HG03139 (cell line): ENCODE data around the gene MAGEB5.
"Not testable (repeated sequence)": the region's sequence is repeated elsewhere in the genome, so short reads cannot be mapped to it uniquely, and the experiment has no call there.

Experiments
- ATAC-seq: cut with Tn5 transposase; IDR thresholded peaks from one replicate; pipeline ENCODE4 v1.9.1; 2021; ENCODE audit not compliant: unreplicated experiment

MAGEB5 gene, protein sequence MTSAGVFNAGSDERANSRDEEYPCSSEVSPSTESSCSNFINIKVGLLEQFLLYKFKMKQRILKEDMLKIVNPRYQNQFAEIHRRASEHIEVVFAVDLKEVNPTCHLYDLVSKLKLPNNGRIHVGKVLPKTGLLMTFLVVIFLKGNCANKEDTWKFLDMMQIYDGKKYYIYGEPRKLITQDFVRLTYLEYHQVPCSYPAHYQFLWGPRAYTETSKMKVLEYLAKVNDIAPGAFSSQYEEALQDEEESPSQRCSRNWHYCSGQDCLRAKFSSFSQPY

DNA sequence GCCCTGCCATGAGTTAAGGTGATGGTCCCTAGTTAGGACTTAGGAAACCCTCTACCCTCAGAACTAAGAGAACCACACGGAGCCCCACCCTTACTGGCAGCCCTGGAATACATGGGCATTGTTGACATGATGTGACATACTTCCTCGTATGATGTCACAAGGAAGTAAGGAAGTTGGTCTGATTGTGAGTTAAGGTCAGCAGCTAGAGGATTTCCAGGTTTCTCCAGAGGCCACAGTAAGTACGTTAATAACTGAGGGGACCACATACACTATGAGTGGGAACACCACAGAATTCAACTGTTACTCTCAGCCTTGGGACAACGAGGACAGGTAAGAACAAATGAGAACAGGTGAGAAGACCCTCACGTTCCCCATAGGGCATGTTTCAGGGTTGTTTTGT, at the start of gene MAGEB5:
TSS of gene MAGEB5 (plus strand) at position 301 of the 400 bp plus-strand sequence. CDS start 1,133 bp downstream, outside the sequence.
- no peak for ATAC-seq

DNA sequence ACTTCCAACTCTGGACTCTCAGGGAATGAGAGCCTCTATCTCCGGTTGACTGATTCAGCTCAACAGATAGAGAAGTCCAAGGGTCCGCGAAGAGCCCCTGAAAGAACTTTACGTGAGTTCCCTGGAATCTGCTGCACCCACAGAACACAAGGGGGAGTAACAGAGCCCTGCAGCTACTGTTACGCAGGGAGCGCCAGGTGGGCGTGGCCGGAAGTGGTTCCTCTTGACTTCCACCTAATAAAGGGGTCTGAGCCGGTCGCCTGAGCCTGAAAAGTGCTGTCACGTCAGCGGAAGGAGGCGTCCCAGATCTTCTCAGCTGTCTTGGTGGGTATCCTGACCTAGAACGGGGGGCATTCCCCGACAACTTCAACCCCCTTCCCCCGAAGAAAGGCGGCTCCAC, 23.8 kb upstream of the MAGEB5 start, which contains the start of gene MAGEB6:
TSS of gene MAGEB6 (plus strand) at position 237 of the 400 bp plus-strand sequence. CDS start 1,407 bp downstream, outside the sequence.
- no peak for ATAC-seq

DNA sequence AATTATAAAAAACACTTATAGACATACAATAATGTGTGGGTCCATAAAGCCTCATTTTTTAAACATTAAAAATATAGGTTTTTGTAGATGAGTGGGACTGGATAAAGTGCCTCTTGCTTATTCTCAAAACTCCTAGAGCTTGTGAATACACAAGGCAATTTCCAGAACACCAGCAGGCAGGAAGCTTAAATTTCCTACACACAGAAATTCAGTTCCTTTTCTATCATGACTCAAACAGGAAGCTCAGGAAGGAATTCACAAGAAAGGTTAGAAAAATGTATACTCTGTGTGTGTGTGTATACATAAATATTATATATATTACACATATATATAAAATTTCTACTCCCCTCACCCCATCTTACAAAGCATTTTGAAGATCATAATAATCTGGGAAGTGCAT, 12.4 kb upstream of the MAGEB5 start:
- no peak for ATAC-seq

DNA sequence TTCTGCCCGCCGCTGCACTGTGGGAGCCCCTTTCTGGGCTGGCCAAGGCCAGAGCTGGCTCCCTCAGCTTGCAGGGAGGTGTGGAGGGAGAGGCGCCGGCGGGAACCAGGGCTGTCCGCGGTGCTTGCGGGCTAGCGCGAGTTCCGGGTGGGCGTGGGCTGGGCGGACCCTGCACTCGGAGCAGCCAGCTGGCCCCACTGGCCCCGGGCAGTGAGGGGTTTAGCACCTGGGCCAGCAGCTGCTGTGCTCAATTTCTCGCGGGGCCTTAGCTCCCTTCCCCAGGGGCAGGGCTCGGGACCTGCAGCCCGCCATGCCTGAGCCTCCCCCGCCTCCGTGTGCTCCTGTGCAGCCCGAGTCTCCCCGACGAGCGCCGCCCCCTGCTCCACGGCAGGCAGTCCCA, 11.3 kb upstream of the MAGEB5 start:
- ATAC-seq: not testable (repeated sequence)

DNA sequence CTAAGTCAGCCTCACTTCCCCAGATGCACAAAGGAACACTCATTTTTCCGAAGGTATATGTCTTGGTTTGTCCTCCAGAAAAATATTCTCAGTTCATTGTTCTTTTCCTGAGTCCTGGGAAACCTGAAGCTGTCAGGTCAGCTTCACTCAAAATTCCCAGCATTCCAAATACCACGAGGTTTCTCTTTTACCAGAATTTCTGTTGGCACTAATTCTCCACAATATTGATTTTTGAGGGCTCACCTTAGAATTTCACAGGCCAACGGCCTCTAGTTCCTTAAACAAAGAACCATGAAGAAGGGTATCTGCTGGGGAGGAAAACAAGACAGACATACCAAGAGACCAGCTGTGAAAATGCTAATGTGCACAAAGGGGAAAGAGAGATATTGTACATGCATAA, 8.0 kb upstream of the MAGEB5 start:
- ATAC-seq: no peak

DNA sequence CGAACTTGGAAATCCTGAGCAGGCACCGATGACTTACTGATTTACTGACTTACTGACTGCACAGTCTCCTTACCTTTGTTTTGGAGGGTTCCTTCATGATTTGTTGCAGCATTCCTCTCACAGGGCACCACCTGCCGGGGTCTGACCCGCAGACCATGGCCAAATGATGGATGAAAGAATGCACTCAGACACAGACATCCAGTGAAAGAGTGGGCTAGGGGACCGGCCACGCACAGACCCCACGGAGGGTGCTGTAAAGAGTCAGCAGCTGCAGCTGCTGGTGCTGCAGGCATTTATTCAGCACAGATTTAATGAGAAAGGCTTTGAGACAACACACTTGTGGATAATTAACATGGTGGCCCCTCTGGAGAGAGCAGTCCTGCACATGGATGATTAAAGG, 3.4 kb downstream of the MAGEB5 start:
- no peak for ATAC-seq

DNA sequence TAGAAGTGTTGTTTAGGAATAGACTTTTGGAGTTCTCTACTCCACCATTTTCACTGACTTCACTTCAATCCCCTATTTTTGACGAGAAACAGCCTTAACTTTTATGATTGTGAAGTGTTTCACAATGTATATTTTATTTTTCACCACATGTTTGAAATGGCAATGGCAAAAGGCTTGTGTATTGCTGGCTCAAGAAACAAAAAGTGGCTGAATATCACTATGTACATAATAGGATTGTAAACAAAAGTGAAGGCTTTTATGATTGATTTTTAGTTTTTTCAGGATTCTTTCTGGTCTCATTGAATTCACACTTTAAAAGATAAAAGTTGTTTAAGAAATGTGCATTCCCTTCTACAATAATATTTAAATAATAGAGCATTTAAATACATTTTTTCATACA, 18.2 kb downstream of the MAGEB5 start:
- no peak for ATAC-seq

DNA sequence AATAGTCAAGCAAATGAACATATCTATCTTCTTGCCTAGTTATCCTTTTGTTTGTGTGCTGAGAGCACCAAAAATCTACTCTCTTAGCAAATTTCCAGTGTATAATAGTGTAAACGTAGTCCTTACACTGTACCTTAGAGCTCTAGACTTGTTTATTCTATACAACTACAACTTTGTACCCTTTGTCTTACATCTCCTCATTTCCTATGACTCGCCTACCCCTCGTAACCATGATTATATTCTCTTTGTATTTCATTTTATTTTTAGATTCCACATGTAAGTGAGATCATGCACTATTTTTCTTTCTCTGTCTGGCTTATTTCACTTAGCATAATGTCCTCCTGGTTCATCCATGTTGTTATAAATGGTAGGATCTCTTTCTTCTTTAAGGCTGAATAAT, 37.6 kb downstream of the MAGEB5 start:
- ATAC-seq: no peak

DNA sequence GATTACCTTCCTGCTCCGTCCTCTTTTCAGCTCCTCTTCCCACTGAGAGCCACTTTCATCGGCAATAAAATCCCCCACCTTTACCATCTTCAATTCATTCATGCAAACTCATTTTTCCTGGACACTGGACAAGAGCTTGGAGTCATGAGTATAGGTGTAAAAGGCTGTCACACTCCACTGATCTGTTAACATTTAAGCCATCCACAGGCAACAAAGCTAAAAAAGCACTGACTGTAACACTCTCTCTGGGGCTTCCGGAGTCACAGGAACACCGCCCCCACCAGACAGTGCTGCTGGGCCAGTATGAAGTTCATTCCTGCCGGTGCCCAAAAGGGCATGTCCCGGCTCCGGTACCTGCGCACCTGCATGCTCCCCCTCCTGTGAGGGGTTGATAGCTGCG, 38.5 kb downstream of the MAGEB5 start:
- ATAC-seq: no peak

DNA sequence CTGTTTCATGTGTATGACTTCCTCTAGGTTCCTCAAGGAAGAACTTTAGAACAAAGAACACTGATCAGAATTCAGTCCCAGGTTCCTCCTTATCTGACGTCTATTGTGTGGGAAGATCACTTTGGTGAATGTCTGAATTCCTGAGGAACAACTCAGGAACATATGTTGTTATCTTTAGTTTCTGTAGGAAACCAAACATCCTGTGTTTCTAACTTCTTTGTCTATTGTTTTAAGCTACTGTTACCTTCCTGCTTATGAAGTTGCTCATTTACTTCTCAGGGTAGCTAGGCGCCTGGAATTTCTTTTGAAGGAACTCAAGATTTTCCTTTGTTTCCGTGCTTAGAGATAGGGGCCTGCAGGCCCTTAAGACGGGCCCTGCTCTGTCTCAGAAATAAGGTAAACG, 46.2 kb downstream of the MAGEB5 start:
- ATAC-seq: no peak
